ENCODE data around the gene GPC6.

DNA sequence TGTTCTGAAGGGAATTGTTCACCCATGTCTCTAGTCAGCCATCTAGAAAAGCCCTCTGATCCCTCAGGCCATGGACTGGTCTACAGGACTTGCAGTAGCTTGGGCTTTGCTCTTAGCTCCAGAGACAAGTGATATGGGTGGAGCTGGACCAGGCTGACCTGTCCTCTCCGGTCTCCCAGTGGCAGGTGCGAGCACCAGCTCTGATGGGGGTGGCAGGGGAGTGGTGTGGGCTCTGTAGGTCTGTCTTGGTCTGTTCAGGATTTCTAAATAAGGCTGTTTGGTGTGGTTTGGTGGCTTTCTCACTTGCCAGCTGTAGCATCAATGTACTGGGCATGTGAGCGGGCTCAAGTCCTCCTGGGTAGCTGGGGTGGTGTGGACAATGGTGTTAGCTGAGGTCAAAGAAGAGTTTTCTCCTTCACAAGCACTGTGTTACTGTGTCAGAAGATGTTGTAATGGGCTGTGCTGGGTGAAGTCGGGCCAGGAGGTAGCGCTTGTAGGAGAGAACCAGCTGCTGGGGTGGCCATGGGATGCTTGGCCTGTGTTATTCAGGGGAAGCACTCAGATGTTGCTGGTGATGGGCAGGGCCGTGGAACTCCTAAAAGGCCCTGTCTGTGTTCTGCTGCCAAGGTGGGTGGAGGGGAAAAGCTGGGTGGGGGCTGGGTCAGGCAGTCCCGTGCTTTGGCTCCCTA, 16.9 kb downstream of the GPC6 start:
- no peak for TF ChIP-seq CTCF (IDR thresholded peaks at IDR 0.05; ENCODE audit: poor library complexity, severe bottlenecking)
- no peak for TF ChIP-seq EP300 (conservative IDR thresholded peaks at IDR 0.05; ENCODE audit: poor library complexity, severe bottlenecking)
- TF ChIP-seq MXI1 (conservative IDR thresholded peaks at IDR 0.05; ENCODE audit: poor library complexity, severe bottlenecking), result no peak

Measured in neural cell (in vitro differentiated cells).